Fibroblast of peridontal ligament (primary cell): Measurements from ENCODE around the gene SLC30A2.

Experiments used
- DNase-seq: peaks from one replicate; pipeline ENCODE4 v3.0.0-alpha.2; 2010; ENCODE audit errors: extremely low read depth

The SLC30A2 gene

GRCh38 chr1:25996966-25997827, 48.7 kb downstream of the SLC30A2 start:
- DNase-seq: peak; percentile 48

- DNase-seq: no peak
These were observed 51.3 kb downstream of the SLC30A2 start for GRCh38 chr1:25994402-25995150.

GRCh38 chr1:25993197-25993951, 52.5 kb downstream of the SLC30A2 start:
- no peak for DNase-seq

GRCh38 chr1:25992689-25993171, 53.2 kb downstream of the SLC30A2 start:
- no peak for DNase-seq

- no peak for DNase-seq
These were observed 53.8 kb downstream of the SLC30A2 start for GRCh38 chr1:25991937-25992688.

GRCh38 chr1:25990702-25991395, 55.1 kb downstream of the SLC30A2 start:
- DNase-seq: no peak

GRCh38 chr1:25990251-25990650, 55.7 kb downstream of the SLC30A2 start:
- no peak for DNase-seq

GRCh38 chr1:25989440-25990234, 56.3 kb downstream of the SLC30A2 start:
- no peak for DNase-seq

GRCh38 chr1:25987951-25988350, 58.0 kb downstream of the SLC30A2 start:
- DNase-seq: no peak
